Thoracic aorta (tissue), 2 donors: ENCODE measurements around the gene TPPP. TPM values are rescaled to one million over a fixed set of nuclear protein-coding genes. Genes with fewer than 3 reads are reported as not detected.
"Not testable (repeated sequence)": the region's sequence is repeated elsewhere in the genome, so short reads cannot be mapped to it uniquely, and the experiment has no call there.

Source experiments
- ATAC-seq: fragments of 150-250 bp; one replicate; pipeline ENCODE4 v1.8.0; 2017; ENCODE audit warnings: low read depth; ENCODE audit not compliant: insufficient number of reproducible peaks, low FRiP score
- DNase-seq: peaks from one replicate; pipeline ENCODE4 v3.0.0-alpha.2; 2020; ENCODE audit warnings: low spot score
- H3K27ac ChIP-seq, 2 donors: fragments of 200-600 bp; sonication (generic); 1 replicate in 1 of 2; 2 replicates in 1 of 2; pipeline ENCODE4 v1.5.1; 2016; ENCODE audit warnings: mild to moderate bottlenecking in 2 of 2, moderate library complexity in 2 of 2
- H3K27me3 ChIP-seq: fragments of 200-600 bp; sonication (generic); replicated peaks from 2 replicates; pipeline ENCODE4 v1.6.0; 2016; ENCODE audit warnings: mild to moderate bottlenecking; ENCODE audit not compliant: insufficient read depth
- H3K36me3 ChIP-seq: fragments of 200-600 bp; sonication (generic); one replicate; pipeline ENCODE4 v1.5.1; 2016
- H3K4me1 ChIP-seq, 2 donors: fragments of 200-600 bp; sonication (generic); 1 replicate in 1 of 2; 2 replicates in 1 of 2; pipeline versions ENCODE4 v1.5.1 to v1.6.0; 2016; ENCODE audit warnings: low read depth in 2 of 2, mild to moderate bottlenecking in 1 of 2; ENCODE audit not compliant: control insufficient read depth in 1 of 2
- H3K4me3 ChIP-seq: fragments of 200-600 bp; sonication (generic); 2 replicates; pipeline ENCODE4 v1.5.1; 2016; ENCODE audit warnings: mild to moderate bottlenecking
- H3K9me3 ChIP-seq: fragments of 200-600 bp; sonication (generic); 2 replicates; pipeline ENCODE4 v1.5.1; 2016
- CTCF ChIP-seq: fragments of 200-600 bp; sonication (generic); IDR thresholded peaks from one replicate; pipeline ENCODE4 v1.5.1; 2019; ENCODE audit warnings: antibody characterized with exemption
- total RNA-seq, 2 donors: library from RNA; depleted of rRNA; stranded (reverse); fragments of >200 nt; gene quantifications; one replicate each; pipeline versions ENCODE4 v1.1.0 to v1.2.3, GENCODE V29; 2016

Gene TPPP
- total RNA-seq, 2 donors from 2014 or later = 9.9 to 13.0 TPM

- H3K36me3 ChIP-seq, H3K27ac ChIP-seq, ATAC-seq, H3K4me3 ChIP-seq, H3K9me3 ChIP-seq, DNase-seq, H3K4me1 ChIP-seq, H3K27me3 ChIP-seq: not testable (repeated sequence)
Observed at GRCh38 chr5:679166-679895, 13.8 kb downstream of the TPPP start.

GRCh38 chr5:678521-678920 is 14.6 kb downstream of the TPPP start:
- not testable (repeated sequence) for H3K27ac ChIP-seq, DNase-seq, H3K27me3 ChIP-seq, ATAC-seq, H3K4me3 ChIP-seq, H3K9me3 ChIP-seq, H3K36me3 ChIP-seq
- peaks cover 10 to 15% of the 10 kb centered on the region in 2 donors for H3K4me1 ChIP-seq

GRCh38 chr5:677131-678101 is 15.7 kb downstream of the TPPP start:
- H3K4me3 ChIP-seq = no peak overlapping the region
- no peaks in the 10 kb centered on the region for H3K36me3 ChIP-seq
- H3K27me3 ChIP-seq = no peaks in the 10 kb centered on the region
- H3K27ac ChIP-seq = no peak overlapping the region
- TF ChIP-seq CTCF = no peak
- DNase-seq (no peak), ATAC-seq (no peak)
- H3K4me1 ChIP-seq = peaks cover 21 to 26% of the 10 kb centered on the region in 2 donors
- H3K9me3 ChIP-seq = no peaks in the 10 kb centered on the region

- Histone ChIP-seq H3K27ac (no peak overlapping the region), H3K36me3 (no peaks in the 10 kb centered on the region), H3K4me1 (peaks cover 28 to 33% of the 10 kb centered on the region in 2 donors), H3K9me3 (no peaks in the 10 kb centered on the region), H3K4me3 (no peak overlapping the region), H3K27me3 (no peaks in the 10 kb centered on the region)
- ATAC-seq (no peak), DNase-seq (no peak)
- no peak for TF ChIP-seq CTCF
Observed at GRCh38 chr5:676699-677076, 16.5 kb downstream of the TPPP start.

- no peak overlapping the region for H3K27ac ChIP-seq
- H3K4me3 ChIP-seq = no peak overlapping the region
- no peaks in the 10 kb centered on the region for H3K27me3 ChIP-seq
- no peaks in the 10 kb centered on the region for H3K9me3 ChIP-seq
- no peak for TF ChIP-seq CTCF
- no peaks in the 10 kb centered on the region for H3K36me3 ChIP-seq
- no peak for DNase-seq
- ATAC-seq = no peak
- peaks cover 28 to 38% of the 10 kb centered on the region in 2 donors for H3K4me1 ChIP-seq
Observed at GRCh38 chr5:675871-676698, 17.1 kb downstream of the TPPP start.
